CD4-positive, alpha-beta T cell (primary cell): ENCODE data around the gene IZUMO1. TPM values are rescaled to one million over a fixed set of nuclear protein-coding genes. Genes with fewer than 3 reads are reported as not detected.
A peak's percentile ranks its signal among the peaks of the same experiment; 100 is the strongest.

Experiments
- ATAC-seq: fragments of 200-7000 bp; cut with Tn5 transposase; one replicate; pipeline ENCODE4 v1.10.0; 2022; ENCODE audit warnings: mild to moderate bottlenecking; ENCODE audit not compliant: poor library complexity
- CTCF ChIA-PET: fragments of 350-600 bp; sonication (Branson Sonifier 250); formaldehyde crosslinking; loops from one replicate; lab custom pipeline; 2021; ENCODE audit warnings: antibody characterized with exemption, inconsistent platforms; lab: Charles Lee
- POLR2A ChIA-PET: fragments of 350-600 bp; sonication (Branson Sonifier 250); formaldehyde crosslinking; loops from one replicate; lab custom pipeline; 2021; ENCODE audit warnings: antibody characterized with exemption, inconsistent platforms; lab: Charles Lee
- DNase-seq, 14 experiments: peaks; one replicate each; pipeline ENCODE4 v3.0.0-alpha.2; 2013 to 2020; ENCODE audit warnings: mixed read lengths in 2 of 14
- H3K27ac ChIP-seq, 2 donors: one replicate each; pipeline versions ENCODE4 v1.5.1 to v1.7.0; 2013; ENCODE audit warnings: low read length in 2 of 2, low read depth in 1 of 2, mild to moderate bottlenecking in 1 of 2
- H3K27me3 ChIP-seq, 2 experiments: 1 replicate in 1 of 2; 2 replicates in 1 of 2; pipeline versions ENCODE4 v1.6.1 to v1.7.0; 2013; ENCODE audit warnings: low read length in 2 of 2, control low read depth in 1 of 2, mild to moderate bottlenecking in 1 of 2, moderate library complexity in 1 of 2; ENCODE audit not compliant: insufficient read depth in 2 of 2, control insufficient read depth in 1 of 2
- H3K36me3 ChIP-seq: one replicate; pipeline ENCODE4 v1.6.1; 2013; ENCODE audit warnings: low read length, control low read depth; ENCODE audit not compliant: insufficient read depth
- H3K4me1 ChIP-seq: one replicate; pipeline ENCODE4 v1.6.1; 2013; ENCODE audit warnings: low read length, control low read depth; ENCODE audit not compliant: insufficient read depth
- H3K4me3 ChIP-seq: one replicate; pipeline ENCODE4 v1.5.1; 2013; ENCODE audit warnings: mild to moderate bottlenecking, low read length, moderate library complexity
- H3K9me3 ChIP-seq, 2 experiments: 1 replicate in 1 of 2; 2 replicates in 1 of 2; pipeline versions ENCODE4 v1.6.1 to v1.7.0; 2013; ENCODE audit warnings: low read length in 2 of 2, mild to moderate bottlenecking in 2 of 2, control low read depth in 1 of 2, moderate library complexity in 1 of 2; ENCODE audit not compliant: control insufficient read depth in 1 of 2, insufficient read depth in 1 of 2
- H3K27ac Mint-ChIP-seq: one replicate; pipeline ENCODE4 v1.8.0; 2020; ENCODE audit warnings: mixed read lengths
- H3K27me3 Mint-ChIP-seq: one replicate; pipeline ENCODE4 v1.8.0; 2021; ENCODE audit warnings: mixed read lengths
- H3K36me3 Mint-ChIP-seq: one replicate; pipeline ENCODE4 v1.8.0; 2021; ENCODE audit warnings: low read depth, mixed read lengths
- H3K4me1 Mint-ChIP-seq: one replicate; pipeline ENCODE4 v1.8.0; 2021; ENCODE audit warnings: low read depth, mixed read lengths
- H3K4me3 Mint-ChIP-seq: one replicate; pipeline ENCODE4 v1.8.0; 2020; ENCODE audit warnings: mild to moderate bottlenecking, mixed read lengths
- H3K9me3 Mint-ChIP-seq: one replicate; pipeline ENCODE4 v1.8.0; 2020; ENCODE audit warnings: mixed read lengths
- CTCF ChIP-seq: fragments of 200-600 bp; IDR thresholded peaks from one replicate; pipeline ENCODE4 v1.8.0; 2022; ENCODE audit warnings: antibody characterized with exemption, mild to moderate bottlenecking
- intact Hi-C, 2 experiments: fragments of 100-400 bp; cut with DNase I in 1 of 2; cut with micrococcal nuclease in 1 of 2; formaldehyde crosslinking; loops; one replicate each; pipeline versions ENCODE4 v1.15.1 to v1.9.0; 2023 to 2025; cut with DNase I, micrococcal nuclease
- total RNA-seq, 174 experiments: library from RNA in 2 of 174; stranded (reverse) in 2 of 174; gene quantifications; one replicate each; pipeline ENCODE4 v1.2.3 and lab custom pipeline; 2021 to 2026

The IZUMO1 gene
- total RNA-seq, 2 experiments from 2014 or later = not detected

- H3K4me3 Mint-ChIP-seq = no peak overlapping the region
- no peak for TF ChIP-seq CTCF
- peaks cover 0 to 12% of the 10 kb centered on the region in 2 experiments for H3K9me3 ChIP-seq
- peaks cover 37% of the 10 kb centered on the region for H3K4me1 ChIP-seq
- POLR2A ChIA-PET = no interaction called here
- no peak overlapping the region for H3K27ac Mint-ChIP-seq
- H3K27me3 ChIP-seq = peaks cover 27 to 29% of the 10 kb centered on the region in 2 experiments
- no peak for ATAC-seq
- peaks cover 30% of the 10 kb centered on the region for H3K4me1 Mint-ChIP-seq
- H3K4me3 ChIP-seq = no peak overlapping the region
- DNase-seq = no peak
- no peaks in the 10 kb centered on the region for H3K36me3 Mint-ChIP-seq
- no peaks in the 10 kb centered on the region for H3K36me3 ChIP-seq
- H3K27ac ChIP-seq = no peak overlapping the region
- H3K27me3 Mint-ChIP-seq = peaks cover 42% of the 10 kb centered on the region
- H3K9me3 Mint-ChIP-seq = no peaks in the 10 kb centered on the region
- intact Hi-C loops = loop anchor here in 1 of 2 experiments (5.0 kb wide), 1 partner anchor 243 kb away; the partner anchor contains the start of genes GYS1 and RUVBL2
- CTCF ChIA-PET = no interaction called here
Observed at GRCh38 chr19:48749571-48750198, 3.0 kb upstream of the IZUMO1 start.

- no peaks in the 10 kb centered on the region for H3K36me3 ChIP-seq
- Mint-ChIP-seq H3K4me1 (peaks cover 19% of the 10 kb centered on the region), H3K36me3 (no peaks in the 10 kb centered on the region), H3K9me3 (no peaks in the 10 kb centered on the region), H3K27me3 (peaks cover 18% of the 10 kb centered on the region), H3K4me3 (no peak overlapping the region), H3K27ac (no peak overlapping the region)
- H3K27me3 ChIP-seq = peaks cover 12 to 15% of the 10 kb centered on the region in 2 experiments
- TF ChIP-seq CTCF = no peak
- ATAC-seq (no peak), DNase-seq (no peak)
- H3K9me3 ChIP-seq = peaks cover 0 to 10% of the 10 kb centered on the region in 2 experiments
- no peak overlapping the region for H3K27ac ChIP-seq
- H3K4me3 ChIP-seq = no peak overlapping the region
- ChIA-PET CTCF (no interaction called here), POLR2A (no interaction called here)
- peaks cover 20% of the 10 kb centered on the region for H3K4me1 ChIP-seq
- intact Hi-C loops = loop anchor here in 1 of 2 experiments (5.0 kb wide), 1 partner anchor 246 kb away; the partner anchor contains the start of genes GYS1 and RUVBL2
Observed at GRCh38 chr19:48746110-48746509, 599 bp downstream of the IZUMO1 start.

GRCh38 chr19:48745208-48745995 lies 1.3 kb downstream of the IZUMO1 start:
- Mint-ChIP-seq H3K27me3 (peaks cover 15% of the 10 kb centered on the region), H3K4me1 (peaks cover 21% of the 10 kb centered on the region), H3K9me3 (no peaks in the 10 kb centered on the region), H3K4me3 (no peak overlapping the region), H3K27ac (no peak overlapping the region), H3K36me3 (no peaks in the 10 kb centered on the region)
- ChIA-PET CTCF (interaction anchor here (1.5 kb wide), 1 partner anchor 97 kb away, joined by 3 read pairs; no protein-coding TSS in a partner anchor), POLR2A (no interaction called here)
- Histone ChIP-seq H3K27me3 (peaks cover 12 to 22% of the 10 kb centered on the region in 2 experiments), H3K4me3 (no peak overlapping the region), H3K36me3 (no peaks in the 10 kb centered on the region), H3K9me3 (peaks cover 0 to 10% of the 10 kb centered on the region in 2 experiments), H3K4me1 (peaks cover 27% of the 10 kb centered on the region), H3K27ac (no peak overlapping the region)
- intact Hi-C loops = loop anchor here in 1 of 2 experiments (5.0 kb wide), 1 partner anchor 247 kb away; the partner anchor contains the start of genes GYS1 and RUVBL2
- TF ChIP-seq CTCF = no peak
- DNase-seq (peak in 13 of 14 experiments; percentile 25 to 80 (median 35)), ATAC-seq (peak; percentile 81)
